Articular chondrocyte of knee joint (primary cell): ENCODE results near the gene ERO1B. TPM values are rescaled to one million over a fixed set of nuclear protein-coding genes. Genes with fewer than 3 reads are reported as not detected.

ENCODE experiments used
- small RNA-seq: library from RNA; depleted of rRNA; stranded (forward); fragments of <200 nt; gene quantifications from one replicate; pipeline ENCODE3, GENCODE V24; 2012
- total RNA-seq: library from RNA; depleted of rRNA; stranded (reverse); fragments of >200 nt; gene quantifications from 2 replicates; pipeline ENCODE4 v1.2.3, GENCODE V29; 2012

The ERO1B gene, protein sequence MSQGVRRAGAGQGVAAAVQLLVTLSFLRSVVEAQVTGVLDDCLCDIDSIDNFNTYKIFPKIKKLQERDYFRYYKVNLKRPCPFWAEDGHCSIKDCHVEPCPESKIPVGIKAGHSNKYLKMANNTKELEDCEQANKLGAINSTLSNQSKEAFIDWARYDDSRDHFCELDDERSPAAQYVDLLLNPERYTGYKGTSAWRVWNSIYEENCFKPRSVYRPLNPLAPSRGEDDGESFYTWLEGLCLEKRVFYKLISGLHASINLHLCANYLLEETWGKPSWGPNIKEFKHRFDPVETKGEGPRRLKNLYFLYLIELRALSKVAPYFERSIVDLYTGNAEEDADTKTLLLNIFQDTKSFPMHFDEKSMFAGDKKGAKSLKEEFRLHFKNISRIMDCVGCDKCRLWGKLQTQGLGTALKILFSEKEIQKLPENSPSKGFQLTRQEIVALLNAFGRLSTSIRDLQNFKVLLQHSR
- 5.2 and 6.6 TPM in 2 replicates for total RNA-seq

GRCh38 chr1:236281654-236282424, at the start of gene ERO1B:
TSS of gene ERO1B (minus strand) at chr1:236281958. CDS start at chr1:236281783, 175 bp downstream.

Small RNA genes lying within 50 kb of the gene (small RNA-seq; reads per million reads assigned to genes)
- gene RNU2-70P: 51.5 reads per million, percentile 97 among the genes with 10 or more reads in this experiment

Other genes with a start within 250 kb of the ERO1B start
- 39.9 and 44.5 TPM in 2 replicates for gene NID1, start 216.9 kb downstream of the ERO1B start, total RNA-seq
- gene GPR137B, start 139.4 kb downstream of the ERO1B start, total RNA-seq: 18.9 and 20.5 TPM in 2 replicates
- gene EDARADD, start 112.3 kb upstream of the ERO1B start, total RNA-seq: 1.2 and 1.6 TPM in 2 replicates
- gene LGALS8, start 242.0 kb upstream of the ERO1B start, total RNA-seq: 100 and 117 TPM in 2 replicates